ENCODE results near the gene MCF2L.

- TF ChIP-seq POU6F1 (CRISPR knock-in tag; IDR thresholded peaks at IDR 0.05; ENCODE audit: borderline replicate concordance, low read depth), result no peak
- TF ChIP-seq ZFP3 (CRISPR knock-in tag; IDR thresholded peaks at IDR 0.05), result no peak
- TF ChIP-seq ZFP30 (CRISPR knock-in tag; IDR thresholded peaks at IDR 0.05), result no peak
- TF ChIP-seq CSRNP3 (CRISPR knock-in tag; IDR thresholded peaks at IDR 0.05), result no peak
- TF ChIP-seq ZNF565 (CRISPR knock-in tag; conservative IDR thresholded peaks at IDR 0.05; ENCODE audit: low read depth), result no peak
- TF ChIP-seq BACH2 (CRISPR knock-in tag; IDR thresholded peaks at IDR 0.05; ENCODE audit: borderline replicate concordance), result no peak
- no peak for TF ChIP-seq PATZ1 (CRISPR knock-in tag; IDR thresholded peaks at IDR 0.05; ENCODE audit: borderline replicate concordance)
These were observed 128.6 kb downstream of the MCF2L start for GRCh38 chr13:113097651-113098050.
